IMR-90 (cell line): Measurements from ENCODE around the gene MYCBPAP. TPM values are rescaled to one million over a fixed set of nuclear protein-coding genes. Genes with fewer than 3 reads are reported as not detected.

Experiments used
- ATAC-seq: fragments of 200-7000 bp; cut with Tn5 transposase; 2 replicates; pipeline ENCODE4 v1.9.1; 2020; ENCODE audit warnings: low read depth, mild to moderate bottlenecking, moderate library complexity
- BruUV-seq: library from RNA; stranded (reverse); fragments of 400-500 nt; replicated peaks from 2 replicates; lab custom pipeline; 2021; lab: Mats Ljungman, UMichigan
- CTCF ChIA-PET: fragments of 300-600 bp; formaldehyde crosslinking; extraction: SDS; loops from one replicate; lab custom pipeline; 2021; ENCODE audit warnings: antibody characterized with exemption; lab: Yijun Ruan, JAX
- POLR2A ChIA-PET: fragments of 300-600 bp; sonication (Branson Sonifier 250); formaldehyde crosslinking; loops from one replicate; lab custom pipeline; 2022; ENCODE audit warnings: antibody characterized with exemption; ENCODE audit not compliant: unreplicated experiment; lab: Charles Lee
- DNase-seq: peaks from one replicate; pipeline ENCODE4 v3.0.0; 2013
- H2AFZ ChIP-seq: replicated peaks from 2 replicates; pipeline ENCODE3; 2013; ENCODE audit warnings: low read length, mild to moderate bottlenecking; ENCODE audit not compliant: poor library complexity
- H2AK5ac ChIP-seq: 2 replicates; pipeline ENCODE4 v1.6.1; 2013; ENCODE audit warnings: low read depth, low read length, inconsistent platforms
- H2AK9ac ChIP-seq: replicated peaks from 2 replicates; pipeline ENCODE3; 2013; ENCODE audit warnings: mild to moderate bottlenecking, low read depth, low read length, moderate library complexity; ENCODE audit not compliant: poor library complexity
- H2BK120ac ChIP-seq: 2 replicates; pipeline ENCODE4 v1.6.1; 2013; ENCODE audit warnings: low read depth, low read length, inconsistent platforms
- H2BK15ac ChIP-seq: 3 replicates; pipeline ENCODE4 v1.6.1; 2013; ENCODE audit warnings: low read depth, low read length, inconsistent platforms
- H2BK20ac ChIP-seq: 2 replicates; pipeline ENCODE4 v1.6.1; 2013; ENCODE audit warnings: low read depth, mild to moderate bottlenecking, inconsistent platforms, low read length, moderate library complexity
- H2BK5ac ChIP-seq: 2 replicates; pipeline ENCODE4 v1.6.1; 2013; ENCODE audit warnings: mild to moderate bottlenecking, low read depth, low read length, inconsistent platforms; ENCODE audit not compliant: poor library complexity, severe bottlenecking
- H3K14ac ChIP-seq: replicated peaks from 2 replicates; pipeline ENCODE4 v1.6.1; 2013; ENCODE audit warnings: low read depth, low read length, inconsistent platforms
- H3K18ac ChIP-seq: 2 replicates; pipeline ENCODE4 v1.6.1; 2013; ENCODE audit warnings: low read depth, low read length, control low read depth
- H3K23ac ChIP-seq: 2 replicates; pipeline ENCODE4 v1.6.1; 2013; ENCODE audit warnings: low read depth, low read length, inconsistent platforms
- H3K27ac ChIP-seq: 2 replicates; pipeline ENCODE4 v1.5.1; 2013; ENCODE audit warnings: mild to moderate bottlenecking, control low read depth, low read length; ENCODE audit not compliant: insufficient read depth
- H3K27me3 ChIP-seq: 2 replicates; pipeline ENCODE4 v1.6.1; 2013; ENCODE audit warnings: low read length; ENCODE audit not compliant: control insufficient read depth, insufficient read depth
- H3K36me3 ChIP-seq: 2 replicates; pipeline ENCODE4 v1.6.1; 2013; ENCODE audit warnings: low read length, mixed read lengths; ENCODE audit not compliant: control insufficient read depth, insufficient read depth
- H3K4ac ChIP-seq: 2 replicates; pipeline ENCODE4 v1.6.1; 2013; ENCODE audit warnings: low read depth, low read length, inconsistent platforms
- H3K4me1 ChIP-seq: 2 replicates; pipeline ENCODE4 v1.6.1; 2013; ENCODE audit warnings: low read length, mixed read lengths; ENCODE audit not compliant: control insufficient read depth, insufficient read depth
- H3K4me2 ChIP-seq: 2 replicates; pipeline ENCODE4 v1.6.1; 2013; ENCODE audit warnings: low read depth, mild to moderate bottlenecking, control low read depth, low read length, moderate library complexity
- H3K4me3 ChIP-seq: 2 replicates; pipeline ENCODE4 v1.5.1; 2013; ENCODE audit warnings: low read depth, mild to moderate bottlenecking, control low read depth, low read length, moderate library complexity; ENCODE audit not compliant: insufficient read depth
- H3K56ac ChIP-seq: 2 replicates; pipeline ENCODE4 v1.6.1; 2013; ENCODE audit warnings: low read length, inconsistent platforms; ENCODE audit not compliant: insufficient read depth; ENCODE audit errors: extremely low read depth
- H3K79me1 ChIP-seq, 2 experiments: 2 replicates each; pipeline ENCODE4 v1.6.1; 2013; ENCODE audit warnings: low read length in 2 of 2, inconsistent platforms in 1 of 2, low read depth in 1 of 2
- H3K9ac ChIP-seq: 2 replicates; pipeline ENCODE4 v1.6.1; 2013; ENCODE audit warnings: low read depth, low read length, control low read depth
- H3K9me1 ChIP-seq: 2 replicates; pipeline ENCODE4 v1.6.1; 2013; ENCODE audit warnings: low read length, inconsistent platforms; ENCODE audit not compliant: insufficient read depth
- H3K9me3 ChIP-seq: 2 replicates; pipeline ENCODE4 v1.6.1; 2013; ENCODE audit warnings: low read length; ENCODE audit not compliant: control insufficient read depth, insufficient read depth
- H4K20me1 ChIP-seq: 2 replicates; pipeline ENCODE4 v1.6.1; 2013; ENCODE audit warnings: low read length, inconsistent platforms; ENCODE audit not compliant: insufficient read depth
- H4K5ac ChIP-seq: 2 replicates; pipeline ENCODE4 v1.6.1; 2013; ENCODE audit warnings: mild to moderate bottlenecking, low read depth, low read length, control low read depth
- H4K8ac ChIP-seq, 2 experiments: 2 replicates each; pipeline ENCODE4 v1.6.1; 2013; ENCODE audit warnings: low read depth in 2 of 2, low read length in 2 of 2, control low read depth in 1 of 2, inconsistent platforms in 1 of 2
- H4K91ac ChIP-seq: 2 replicates; pipeline ENCODE4 v1.6.1; 2013; ENCODE audit warnings: low read depth, low read length, inconsistent platforms; ENCODE audit not compliant: insufficient read depth
- FOS ChIP-seq: fragments of 150-350 bp; IDR thresholded peaks from 2 replicates; pipeline ENCODE4 v1.6.1; 2016; ENCODE audit warnings: low read depth, low read length
- MAFK ChIP-seq: IDR thresholded peaks from 2 replicates; pipeline ENCODE4 v1.6.1; 2012; ENCODE audit warnings: low read depth, low read length, improper control_type of control experiment
- MAZ ChIP-seq: IDR thresholded peaks from 2 replicates; pipeline ENCODE4 v1.6.1; 2012; ENCODE audit warnings: low read depth, mild to moderate bottlenecking, low read length, improper control_type of control experiment, moderate library complexity, borderline replicate concordance
- POLR2A ChIP-seq: IDR thresholded peaks from 2 replicates; pipeline ENCODE4 v1.6.1; 2012; ENCODE audit warnings: mild to moderate bottlenecking, low read depth, low read length
- RAD21 ChIP-seq: IDR thresholded peaks from 2 replicates; pipeline ENCODE4 v1.6.1; 2012; ENCODE audit warnings: low read length, improper control_type of control experiment
- RFX5 ChIP-seq: IDR thresholded peaks from 2 replicates; pipeline ENCODE4 v1.8.0; 2012; ENCODE audit warnings: low read depth, mild to moderate bottlenecking, low read length, moderate library complexity
- SMC3 ChIP-seq: fragments of 150-350 bp; IDR thresholded peaks from 2 replicates; pipeline ENCODE4 v1.6.1; 2016; ENCODE audit warnings: low read depth, mild to moderate bottlenecking, antibody characterized with exemption, low read length, moderate library complexity
- WGBS, 2 experiments: methylation state at CpG; one replicate each; pipeline versions ENCODE4 v1.1.5 to v1.1.7; 2013; ENCODE audit warnings: missing lambda C conversion rate in 2 of 2; ENCODE audit not compliant: insufficient read length in 1 of 2; ENCODE audit errors: extremely low coverage in 2 of 2; 5-methylcytosine and 5-hydroxymethylcytosine counted together
- dilution Hi-C: fragments of 300-500 bp; cut with HindIII; formaldehyde crosslinking; loops from one replicate; pipeline ENCODE4 v1.14.3; 2018; ENCODE audit warnings: low sequenced_read_pairs; ENCODE audit not compliant: unreplicated experiment
- in situ Hi-C: fragments of 300-500 bp; cut with MboI; formaldehyde crosslinking; loops from 3 replicates; pipeline ENCODE4 v1.14.3; 2019; ENCODE audit warnings: low sequenced_read_pairs, inconsistent platforms, mixed read lengths
- intact Hi-C: fragments of 100-400 bp; cut with micrococcal nuclease; formaldehyde crosslinking; loops from 2 replicates; pipeline ENCODE4 v1.10.0; 2022
- polyA plus RNA-seq, 3 experiments: library from polyadenylated mRNA; depleted of rRNA; stranded (reverse); fragments of >200 nt; gene quantifications; 2 replicates each; pipeline ENCODE4 v1.2.3, GENCODE V29; 2012; ENCODE audit warnings: low replicate concordance in 1 of 3
- total RNA-seq: library from RNA; depleted of rRNA; stranded (reverse); fragments of >200 nt; gene quantifications from 2 replicates; pipeline ENCODE4 v1.2.3, GENCODE V29; 2012
- TF ChIP-seq, protein P1 (sequence below): fragments of 150-350 bp; IDR thresholded peaks from 2 replicates; pipeline ENCODE4 v1.6.1; 2016; ENCODE audit warnings: low read depth, mild to moderate bottlenecking, low read length, moderate library complexity, borderline replicate concordance
- TF ChIP-seq, protein P2 (sequence below): fragments of 150-350 bp; IDR thresholded peaks from 2 replicates; pipeline ENCODE4 v1.6.1; 2017; ENCODE audit warnings: mild to moderate bottlenecking, antibody characterized with exemption, low read length, low read depth
- TF ChIP-seq, protein P3 (sequence below): conservative IDR thresholded peaks from 2 replicates; pipeline ENCODE4 v1.5.1; 2012; ENCODE audit warnings: mild to moderate bottlenecking, low read depth, low read length, improper control_type of control experiment

MYCBPAP gene
- total and polyA plus RNA-seq, 2 of the 4 experiments (the other 2 are of a cell fraction): 0.17 to 0.18 TPM

DNA sequence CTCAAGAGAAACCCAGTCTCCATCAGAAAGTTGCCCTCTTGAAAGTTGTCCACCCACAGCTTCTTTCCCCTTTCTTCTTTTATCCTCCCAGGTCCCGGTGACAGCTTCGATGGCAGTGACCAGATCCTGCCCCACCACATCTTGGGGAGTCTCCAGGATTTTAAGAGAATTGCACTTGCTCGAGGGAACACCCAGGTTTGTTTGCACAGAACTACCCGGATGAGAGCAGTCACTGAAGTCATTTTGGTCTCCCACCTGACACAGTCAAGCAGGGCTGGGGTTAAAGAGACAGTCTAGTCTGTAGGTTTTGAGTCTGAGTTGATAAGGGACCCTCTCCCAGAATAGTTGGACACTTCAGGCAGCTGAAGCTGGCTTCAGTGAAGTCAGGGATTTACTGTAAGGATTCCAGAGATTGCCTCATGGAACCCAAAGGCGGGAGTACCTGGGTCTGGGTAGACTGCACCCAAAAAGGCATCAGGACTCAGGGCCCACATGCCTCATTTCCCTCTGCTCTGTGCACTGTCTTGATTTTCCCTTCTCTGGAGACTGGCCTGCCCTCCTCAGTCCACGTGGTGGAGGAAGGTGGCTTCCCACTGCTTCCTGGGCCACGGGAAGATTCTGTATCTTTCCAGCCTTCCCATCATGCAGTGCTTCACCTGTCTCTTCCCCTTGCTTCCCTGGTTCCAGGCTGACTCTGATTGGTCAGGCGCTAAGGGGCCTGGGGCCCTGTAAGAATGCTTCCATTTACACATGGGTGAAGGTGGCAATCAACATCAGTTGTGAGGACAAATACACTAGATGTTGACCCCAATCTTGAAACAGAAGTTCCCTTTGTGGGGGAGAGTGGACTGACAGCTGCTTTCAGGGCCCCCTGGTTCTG, 9.5 kb downstream of the MYCBPAP start:
- no peak overlapping the region for H2BK15ac ChIP-seq
- H3K9me3 ChIP-seq: no peaks in the 10 kb centered on the region
- no peak overlapping the region for H3K9ac ChIP-seq
- no peak overlapping the region for H3K4me3 ChIP-seq
- DNase-seq: no peak
- in situ Hi-C loops: no loop called here
- no peak overlapping the region for H2AK5ac ChIP-seq
- no peak overlapping the region for H3K18ac ChIP-seq
- no peaks in the 10 kb centered on the region for H4K20me1 ChIP-seq
- no peak overlapping the region for H2BK120ac ChIP-seq
- no peak overlapping the region for H4K5ac ChIP-seq
- H3K4me1 ChIP-seq: peaks cover 2% of the 10 kb centered on the region
- H4K91ac ChIP-seq: no peak overlapping the region
- peaks cover 11% of the 10 kb centered on the region for H3K27me3 ChIP-seq
- no peaks in the 10 kb centered on the region for H3K79me1 ChIP-seq
- no peak overlapping the region for H3K23ac ChIP-seq
- no peak overlapping the region for H3K27ac ChIP-seq
- BruUV-seq: no TSS peak
- dilution Hi-C loops: no loop called here
- no peak overlapping the region for H3K14ac ChIP-seq
- no peak for TF ChIP-seq MAZ
- TF ChIP-seq RFX5: no peak
- no peak for TF ChIP-seq POLR2A
- TF ChIP-seq, protein P1, sequence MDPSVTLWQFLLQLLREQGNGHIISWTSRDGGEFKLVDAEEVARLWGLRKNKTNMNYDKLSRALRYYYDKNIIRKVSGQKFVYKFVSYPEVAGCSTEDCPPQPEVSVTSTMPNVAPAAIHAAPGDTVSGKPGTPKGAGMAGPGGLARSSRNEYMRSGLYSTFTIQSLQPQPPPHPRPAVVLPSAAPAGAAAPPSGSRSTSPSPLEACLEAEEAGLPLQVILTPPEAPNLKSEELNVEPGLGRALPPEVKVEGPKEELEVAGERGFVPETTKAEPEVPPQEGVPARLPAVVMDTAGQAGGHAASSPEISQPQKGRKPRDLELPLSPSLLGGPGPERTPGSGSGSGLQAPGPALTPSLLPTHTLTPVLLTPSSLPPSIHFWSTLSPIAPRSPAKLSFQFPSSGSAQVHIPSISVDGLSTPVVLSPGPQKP: no peak
- TF ChIP-seq MAFK: no peak
- TF ChIP-seq RAD21: no peak
- TF ChIP-seq SMC3: no peak
- TF ChIP-seq FOS: no peak
- TF ChIP-seq, protein P2, sequence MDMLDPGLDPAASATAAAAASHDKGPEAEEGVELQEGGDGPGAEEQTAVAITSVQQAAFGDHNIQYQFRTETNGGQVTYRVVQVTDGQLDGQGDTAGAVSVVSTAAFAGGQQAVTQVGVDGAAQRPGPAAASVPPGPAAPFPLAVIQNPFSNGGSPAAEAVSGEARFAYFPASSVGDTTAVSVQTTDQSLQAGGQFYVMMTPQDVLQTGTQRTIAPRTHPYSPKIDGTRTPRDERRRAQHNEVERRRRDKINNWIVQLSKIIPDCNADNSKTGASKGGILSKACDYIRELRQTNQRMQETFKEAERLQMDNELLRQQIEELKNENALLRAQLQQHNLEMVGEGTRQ: no peak
- TF ChIP-seq, protein P3, sequence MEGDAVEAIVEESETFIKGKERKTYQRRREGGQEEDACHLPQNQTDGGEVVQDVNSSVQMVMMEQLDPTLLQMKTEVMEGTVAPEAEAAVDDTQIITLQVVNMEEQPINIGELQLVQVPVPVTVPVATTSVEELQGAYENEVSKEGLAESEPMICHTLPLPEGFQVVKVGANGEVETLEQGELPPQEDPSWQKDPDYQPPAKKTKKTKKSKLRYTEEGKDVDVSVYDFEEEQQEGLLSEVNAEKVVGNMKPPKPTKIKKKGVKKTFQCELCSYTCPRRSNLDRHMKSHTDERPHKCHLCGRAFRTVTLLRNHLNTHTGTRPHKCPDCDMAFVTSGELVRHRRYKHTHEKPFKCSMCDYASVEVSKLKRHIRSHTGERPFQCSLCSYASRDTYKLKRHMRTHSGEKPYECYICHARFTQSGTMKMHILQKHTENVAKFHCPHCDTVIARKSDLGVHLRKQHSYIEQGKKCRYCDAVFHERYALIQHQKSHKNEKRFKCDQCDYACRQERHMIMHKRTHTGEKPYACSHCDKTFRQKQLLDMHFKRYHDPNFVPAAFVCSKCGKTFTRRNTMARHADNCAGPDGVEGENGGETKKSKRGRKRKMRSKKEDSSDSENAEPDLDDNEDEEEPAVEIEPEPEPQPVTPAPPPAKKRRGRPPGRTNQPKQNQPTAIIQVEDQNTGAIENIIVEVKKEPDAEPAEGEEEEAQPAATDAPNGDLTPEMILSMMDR: no peak
- no peak overlapping the region for H2BK5ac ChIP-seq
- no peaks in the 10 kb centered on the region for H3K36me3 ChIP-seq
- H2AFZ ChIP-seq: no peak overlapping the region
- no peak for ATAC-seq
- ChIA-PET POLR2A (no interaction called here), CTCF (no interaction called here)
- no peak overlapping the region for H2AK9ac ChIP-seq
- no peak overlapping the region for H2BK20ac ChIP-seq
- H3K4me2 ChIP-seq: no peak overlapping the region
- no peak overlapping the region for H3K4ac ChIP-seq
- H4K8ac ChIP-seq: no peak overlapping the region
- 80% methylated on average over 1 of the region's 8 CpGs; no CpG with 5 or more reads in 1 of the 2 experiments for WGBS, 2 experiments
- H3K56ac ChIP-seq: no peak overlapping the region
- intact Hi-C loops: no loop called here
- no peaks in the 10 kb centered on the region for H3K9me1 ChIP-seq
